Psoas muscle (tissue), 8 donors: ENCODE results near the gene CKS1B. TPM values are rescaled to one million over a fixed set of nuclear protein-coding genes. Genes with fewer than 3 reads are reported as not detected.
A peak's percentile ranks its signal among the peaks of the same experiment; 100 is the strongest.

Experiments
- ATAC-seq, 4 donors: fragments of 200-7000 bp; cut with Tn5 transposase; one replicate each; pipeline ENCODE4 v1.9.1; 2020; ENCODE audit warnings: moderate library complexity in 3 of 4, mild to moderate bottlenecking in 2 of 4
- DNase-seq, 2 donors: peaks; one replicate each; pipeline ENCODE4 v3.0.0-alpha.2; 2020
- H3K27ac ChIP-seq: fragments of 200-600 bp; one replicate; pipeline ENCODE4 v1.8.0; 2022
- H3K27me3 ChIP-seq, 3 donors: fragments of 200-600 bp in 1 of 3; one replicate each; pipeline versions ENCODE4 v1.6.1 to v1.8.0; 2013 to 2022; ENCODE audit warnings: low read length in 2 of 3, mild to moderate bottlenecking in 2 of 3, moderate library complexity in 1 of 3; ENCODE audit not compliant: insufficient read depth in 3 of 3
- H3K36me3 ChIP-seq, 2 donors: fragments of 200-600 bp in 1 of 2; one replicate each; pipeline versions ENCODE4 v1.6.1 to v1.8.0; 2013 to 2022; ENCODE audit warnings: low read depth in 1 of 2, mild to moderate bottlenecking in 1 of 2, moderate library complexity in 1 of 2; ENCODE audit not compliant: insufficient read depth in 1 of 2
- H3K4me1 ChIP-seq: fragments of 200-600 bp; one replicate; pipeline ENCODE4 v1.8.0; 2022
- H3K4me3 ChIP-seq: fragments of 200-600 bp; one replicate; pipeline ENCODE4 v1.8.0; 2022; ENCODE audit warnings: mild to moderate bottlenecking
- H3K9me3 ChIP-seq: fragments of 200-600 bp; one replicate; pipeline ENCODE4 v1.8.0; 2022
- WGBS, 3 donors: extraction: QIAGEN DNeasy Blood & Tissue Kit; methylation state at CpG; one replicate each; pipeline versions ENCODE4 v1.1.6 to v1.1.7; 2013; 5-methylcytosine and 5-hydroxymethylcytosine counted together
- intact Hi-C, 2 donors: fragments of 100-400 bp; cut with DNase I; formaldehyde crosslinking; loops; one replicate each; pipeline versions ENCODE4 v1.11.0 to v1.14.2; 2022
- polyA plus RNA-seq, 3 donors: library from polyadenylated mRNA; stranded (reverse); fragments of 200-250 nt; gene quantifications; one replicate each; pipeline ENCODE4 v1.2.3, GENCODE V29; 2013
- total RNA-seq, 4 donors: library from RNA; stranded (reverse); fragmentation: NEBNext Ultra II Directional in 2 of 4; extraction: Animal tissue kit (Norgen Biotek cat#: 25700) in 2 of 4; gene quantifications; one replicate each; pipeline versions ENCODE4 v1.2.1 to v1.2.4, GENCODE V29; 2021 to 2023
- TF ChIP-seq, protein P1 (sequence below): fragments of 200-600 bp; IDR thresholded peaks from one replicate; pipeline ENCODE4 v1.8.0; 2022; ENCODE audit warnings: antibody characterized with exemption
- donor health status: healthy with polysubstance abuse.
- donor health status: DM: no; HTN: no; CAD: no; lungs with moderate emphysema.
- donor health status: Bipolar disorder and iron deficiency.
- donor health status: healthy.
- donor health status: DM: yes; HTN: yes; CAD: no.
- donor health status: DM: no; HTN: no; CAD: no.
- donor health status: DM: no; HTN: no; CAD: no.
- donor health status: DM: yes; HTN: yes; CAD: no.

Gene CKS1B
- total and polyA plus RNA-seq, 7 donors = 5.5 to 48.1 (median 12.1) TPM

DNA sequence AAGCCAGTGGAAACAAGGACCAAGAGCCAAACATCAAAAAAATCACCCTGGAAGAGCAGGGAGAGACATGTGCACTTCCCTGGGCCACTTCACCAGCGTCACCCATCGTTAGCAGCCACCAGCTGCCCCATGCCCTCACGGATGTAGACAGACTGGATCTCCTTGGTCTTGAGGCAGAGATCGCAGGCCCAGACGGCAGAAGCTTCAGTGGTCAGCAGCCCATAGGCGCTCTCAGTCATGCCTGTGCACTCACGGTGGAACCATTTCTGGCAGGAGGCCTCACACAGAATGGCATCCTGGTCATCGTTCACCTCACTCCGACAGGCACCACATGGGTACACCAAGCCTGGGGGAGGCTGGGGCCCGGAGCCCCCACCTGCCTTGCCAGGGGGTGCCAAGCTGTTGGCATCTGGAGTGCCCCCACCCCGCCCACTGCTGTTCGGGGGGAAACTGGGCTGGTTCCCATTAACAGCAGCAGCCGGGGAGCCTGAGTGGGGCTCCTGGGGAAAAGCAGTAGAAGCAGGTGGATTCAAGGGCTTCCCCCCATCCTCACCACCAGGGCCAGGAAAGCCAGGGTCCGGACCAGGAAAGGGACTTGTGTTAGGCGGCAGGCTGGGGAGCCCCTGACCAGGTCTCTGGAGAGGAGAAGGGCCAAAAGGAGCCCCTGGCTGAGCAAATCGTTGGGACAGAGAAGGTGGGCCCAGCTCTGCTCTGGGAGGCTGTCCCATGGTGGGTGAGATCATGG is 15.6 kb upstream of the CKS1B start:
- H3K36me3 ChIP-seq = peaks cover 0 to 30% of the 10 kb centered on the region in 2 donors
- intact Hi-C loops = no loop called here
- DNase-seq (peak; percentile 15 to 16), ATAC-seq (no peak)
- WGBS, 3 donors = 73 to 82% (median 77%) methylated on average over 15 to 16 of the region's 16 CpGs
- H3K4me1 ChIP-seq = peaks cover 43% of the 10 kb centered on the region
- H3K9me3 ChIP-seq = no peaks in the 10 kb centered on the region
- H3K27ac ChIP-seq = peak overlapping the region; percentile 88
- H3K4me3 ChIP-seq = no peak overlapping the region
- H3K27me3 ChIP-seq = no peaks in the 10 kb centered on the region
- TF ChIP-seq, protein P1, sequence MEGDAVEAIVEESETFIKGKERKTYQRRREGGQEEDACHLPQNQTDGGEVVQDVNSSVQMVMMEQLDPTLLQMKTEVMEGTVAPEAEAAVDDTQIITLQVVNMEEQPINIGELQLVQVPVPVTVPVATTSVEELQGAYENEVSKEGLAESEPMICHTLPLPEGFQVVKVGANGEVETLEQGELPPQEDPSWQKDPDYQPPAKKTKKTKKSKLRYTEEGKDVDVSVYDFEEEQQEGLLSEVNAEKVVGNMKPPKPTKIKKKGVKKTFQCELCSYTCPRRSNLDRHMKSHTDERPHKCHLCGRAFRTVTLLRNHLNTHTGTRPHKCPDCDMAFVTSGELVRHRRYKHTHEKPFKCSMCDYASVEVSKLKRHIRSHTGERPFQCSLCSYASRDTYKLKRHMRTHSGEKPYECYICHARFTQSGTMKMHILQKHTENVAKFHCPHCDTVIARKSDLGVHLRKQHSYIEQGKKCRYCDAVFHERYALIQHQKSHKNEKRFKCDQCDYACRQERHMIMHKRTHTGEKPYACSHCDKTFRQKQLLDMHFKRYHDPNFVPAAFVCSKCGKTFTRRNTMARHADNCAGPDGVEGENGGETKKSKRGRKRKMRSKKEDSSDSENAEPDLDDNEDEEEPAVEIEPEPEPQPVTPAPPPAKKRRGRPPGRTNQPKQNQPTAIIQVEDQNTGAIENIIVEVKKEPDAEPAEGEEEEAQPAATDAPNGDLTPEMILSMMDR = no peak

DNA sequence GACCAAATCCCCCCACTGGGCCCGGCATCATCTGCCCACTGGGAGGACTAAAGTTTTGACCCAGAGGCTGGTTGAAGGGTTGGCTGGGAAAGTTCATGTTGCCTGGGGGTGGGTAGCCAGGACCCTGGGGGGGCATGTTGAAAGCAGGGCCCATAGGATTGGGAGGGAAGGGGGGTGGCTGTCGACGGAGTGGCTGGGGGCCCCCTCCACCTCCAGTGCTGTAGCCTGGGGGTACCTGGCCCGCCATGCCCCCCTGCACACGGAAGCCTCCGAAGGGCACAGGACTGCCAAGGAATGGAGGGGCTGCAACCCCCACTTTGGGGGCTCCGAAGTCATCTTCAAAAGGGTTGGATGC is 15.1 kb upstream of the CKS1B start:
- intact Hi-C loops = no loop called here

DNA sequence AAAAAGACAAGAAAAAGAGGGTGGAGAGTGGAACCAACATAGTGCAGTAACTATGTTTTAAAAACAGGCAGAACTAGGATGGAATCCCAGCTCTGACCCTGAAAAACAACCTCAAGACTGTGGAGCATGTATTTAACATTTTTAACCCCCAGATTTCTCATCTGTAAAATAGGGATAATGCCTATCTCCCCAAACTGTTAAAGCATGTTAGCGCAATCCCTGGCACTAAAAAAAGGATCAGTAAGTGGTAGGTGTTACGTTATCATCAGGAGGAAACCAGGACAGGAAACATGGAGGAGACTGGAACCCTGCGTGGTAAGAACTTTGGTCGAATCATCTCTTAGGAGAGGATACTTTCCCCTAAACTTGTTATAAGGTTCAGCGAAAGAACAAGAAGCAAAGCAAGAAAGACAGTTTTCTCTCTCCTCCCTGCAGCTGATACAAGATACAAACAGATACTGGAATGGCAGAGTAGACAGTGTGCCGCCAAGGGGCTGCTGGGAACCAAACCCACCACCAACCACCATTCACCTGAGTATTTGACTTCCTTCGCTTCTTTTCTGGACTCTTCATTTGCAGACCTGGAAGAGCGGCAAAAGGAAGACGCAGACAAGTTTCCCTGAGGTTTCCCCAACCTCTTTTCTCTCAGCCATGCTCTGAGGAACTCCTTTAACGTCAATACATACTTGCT is 13.9 kb upstream of the CKS1B start:
- 36 to 41% (median 39%) methylated on average over 10 of the region's 10 CpGs for WGBS, 3 donors
- no peaks in the 10 kb centered on the region for H3K9me3 ChIP-seq
- TF ChIP-seq, protein P1 = no peak
- H3K27me3 ChIP-seq = no peaks in the 10 kb centered on the region
- ATAC-seq (no peak), DNase-seq (peak; percentile 1 to 23)
- intact Hi-C loops = loop anchor here in 1 of 2 donors (5.0 kb wide), 1 partner anchor 42 kb away; the partner anchor contains the start of gene ZBTB7B
- peaks cover 0 to 47% of the 10 kb centered on the region in 2 donors for H3K36me3 ChIP-seq
- peak overlapping the region; percentile 93 for H3K27ac ChIP-seq
- H3K4me3 ChIP-seq = peak overlapping the region; percentile 76
- peaks cover 29% of the 10 kb centered on the region for H3K4me1 ChIP-seq

More for the DNA sequence above, 15.1 kb upstream of the CKS1B start:
- Histone ChIP-seq H3K36me3 (peaks cover 0 to 35% of the 10 kb centered on the region in 2 donors), H3K27ac (peak overlapping the region; percentile 88), H3K4me1 (peaks cover 38% of the 10 kb centered on the region), H3K4me3 (no peak overlapping the region), H3K27me3 (no peaks in the 10 kb centered on the region), H3K9me3 (no peaks in the 10 kb centered on the region)
- WGBS, 3 donors = 88 to 90% (median 89%) methylated on average over 4 to 7 of the region's 7 CpGs
- ATAC-seq (no peak), DNase-seq (peak; percentile 13 to 36)
- TF ChIP-seq, protein P1 = no peak

DNA sequence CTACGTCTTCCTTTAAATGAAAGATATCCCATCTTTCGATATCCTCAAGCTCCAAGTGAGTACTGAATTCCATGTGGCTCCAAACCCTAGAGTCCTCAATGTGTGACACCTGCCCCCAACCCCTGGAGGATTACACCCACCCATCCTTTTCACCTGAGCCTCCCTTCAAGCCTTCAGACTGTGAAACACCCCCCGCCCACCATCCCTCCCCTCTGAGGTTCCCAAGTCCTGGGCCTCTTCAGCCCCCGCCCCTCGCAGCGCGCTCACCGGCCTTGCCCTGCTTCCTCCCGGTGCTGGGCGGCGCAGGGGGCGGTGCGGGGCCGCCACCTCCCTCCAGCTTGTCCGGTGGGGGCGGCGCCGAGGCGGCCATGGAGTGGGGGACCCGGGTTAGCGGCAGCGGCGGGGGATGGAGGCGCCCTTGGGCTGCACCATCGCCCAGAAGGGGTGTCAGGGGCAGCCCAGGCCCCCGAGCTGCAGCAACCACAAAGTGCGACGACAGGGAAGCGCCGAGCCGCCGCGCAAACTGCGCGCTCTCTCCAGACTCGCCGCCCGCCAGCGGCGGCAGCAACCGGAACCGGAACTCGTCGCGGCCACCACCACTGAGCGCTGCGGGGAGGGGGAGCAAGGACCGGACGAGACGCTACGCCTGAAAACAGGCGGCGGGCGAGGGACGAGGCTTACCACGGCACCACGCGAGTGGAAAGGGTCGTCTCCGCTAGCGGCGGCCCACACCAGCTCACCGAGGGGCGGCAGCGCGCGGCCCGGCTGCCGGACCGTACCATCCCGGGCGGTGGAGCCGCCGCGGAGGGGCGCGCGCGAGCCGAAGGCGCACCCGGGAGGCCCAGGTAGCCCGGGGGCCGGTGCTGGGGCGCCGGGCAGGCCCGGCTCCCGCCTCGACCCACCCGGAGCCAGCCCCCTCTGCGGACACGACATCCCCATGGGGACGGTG is 13.0 kb upstream of the CKS1B start, which contains the start of gene PYGO2:
TSS of gene PYGO2 (minus strand) at position 576 of the 949 bp plus-strand sequence. CDS start at position 370, 206 bp downstream.
- H3K4me3 ChIP-seq = peak within 1 kb of the TSS; percentile 76
- peaks cover 0 to 56% of the 10 kb centered on the region in 2 donors for H3K36me3 ChIP-seq
- TF ChIP-seq, protein P1 = peak; percentile 72
- intact Hi-C loops = loop anchor here (2.0 to 5.0 kb wide), 2 partner anchors 41 to 55 kb away; partner anchors contain the start of gene ZBTB7B (in 1 of the 2)
- H3K9me3 ChIP-seq = no peaks in the 10 kb centered on the region
- H3K27ac ChIP-seq = peak within 1 kb of the TSS; percentile 93
- WGBS, 3 donors = 0% methylated on average over 57 to 93 of the region's 93 CpGs
- no peaks in the 10 kb centered on the region for H3K27me3 ChIP-seq
- ATAC-seq = peak; percentile 82 to 86 (median 83)
- H3K4me1 ChIP-seq = peaks cover 30% of the 10 kb centered on the region
- DNase-seq = peak; percentile 84 to 90
